SK-N-SH (cell line): ENCODE measurements around the gene CYP4F11. TPM values are rescaled to one million over a fixed set of nuclear protein-coding genes. Genes with fewer than 3 reads are reported as not detected.

ENCODE experiments used
- CTCF ChIA-PET: fragments of 300-600, 350-600 bp; formaldehyde crosslinking; extraction: SDS; loops from one replicate; lab custom pipeline; 2021; lab: Yijun Ruan, JAX
- POLR2A ChIA-PET: fragments of 350-600 bp; sonication (Branson Sonifier 250); formaldehyde crosslinking; extraction: SDS; loops from one replicate; lab custom pipeline; 2020; ENCODE audit warnings: antibody characterized with exemption, inconsistent platforms; lab: Yijun Ruan, JAX
- DNase-seq: peaks from one replicate; pipeline ENCODE4 v3.0.0; 2012
- H2AFZ ChIP-seq: fragments of 200-600 bp; sonication (generic); 2 replicates; pipeline ENCODE4 v1.8.1; 2016; ENCODE audit warnings: antibody characterized with exemption, mild to moderate bottlenecking, low read depth
- H3F3A ChIP-seq: fragments of 200-600 bp; sonication (generic); replicated peaks from 2 replicates; pipeline ENCODE3; 2016; ENCODE audit warnings: antibody characterized with exemption, mild to moderate bottlenecking; ENCODE audit not compliant: insufficient read depth
- H3K27ac ChIP-seq, 2 experiments: fragments of 200-500 bp in 1 of 2; fragments of 200-600 bp in 1 of 2; sonication (Bioruptor generic) in 1 of 2; sonication (generic), shearing (Covaris generic) in 1 of 2; 2 replicates each; pipeline versions ENCODE4 v1.5.1 to v1.6.1; 2014 to 2016; ENCODE audit warnings: low read depth in 2 of 2, inconsistent platforms in 1 of 2, low read length in 1 of 2, mild to moderate bottlenecking in 1 of 2, mixed read lengths in 1 of 2
- H3K27me3 ChIP-seq: fragments of 200-600 bp; sonication (generic), shearing (Covaris generic); 2 replicates; pipeline ENCODE4 v1.6.1; 2016; ENCODE audit warnings: mixed run types; ENCODE audit not compliant: insufficient read depth
- H3K36me3 ChIP-seq, 2 experiments: fragments of 200-500 bp in 1 of 2; fragments of 200-600 bp in 1 of 2; sonication (Bioruptor generic) in 1 of 2; sonication (generic) in 1 of 2; replicated peaks in 1 of 2; 2 replicates each; pipeline versions ENCODE3 to v1.5.1; 2014 to 2016; ENCODE audit warnings: low read length in 1 of 2, mild to moderate bottlenecking in 1 of 2; ENCODE audit not compliant: insufficient read depth in 2 of 2, control insufficient read depth in 1 of 2
- H3K4me1 ChIP-seq, 2 experiments: fragments of 200-500 bp in 1 of 2; fragments of 200-600 bp in 1 of 2; sonication (Bioruptor generic) in 1 of 2; sonication (generic), shearing (Covaris generic) in 1 of 2; 2 replicates each; pipeline versions ENCODE4 v1.5.1 to v1.6.1; 2014 to 2016; ENCODE audit warnings: low read depth in 1 of 2, low read length in 1 of 2, mixed run types in 1 of 2; ENCODE audit not compliant: insufficient read depth in 2 of 2, control insufficient read depth in 1 of 2
- H3K4me2 ChIP-seq: fragments of 200-600 bp; sonication (generic), shearing (Covaris generic); 2 replicates; pipeline ENCODE4 v1.6.1; 2017; ENCODE audit warnings: mixed run types
- H3K4me3 ChIP-seq, 2 experiments: fragments of 200-500 bp in 1 of 2; fragments of 200-600 bp in 1 of 2; sonication (Bioruptor generic) in 1 of 2; sonication (generic), shearing (Covaris generic) in 1 of 2; 2 replicates each; pipeline versions ENCODE4 v1.5.1 to v1.8.1; 2014 to 2016; ENCODE audit warnings: low read depth in 2 of 2, inconsistent platforms in 1 of 2, low read length in 1 of 2, mild to moderate bottlenecking in 1 of 2, mixed read lengths in 1 of 2, moderate library complexity in 1 of 2
- H3K79me2 ChIP-seq: fragments of 200-600 bp; sonication (generic); 2 replicates; pipeline ENCODE4 v1.8.1; 2017; ENCODE audit warnings: mild to moderate bottlenecking; ENCODE audit not compliant: insufficient read depth
- H3K9ac ChIP-seq: fragments of 200-600 bp; sonication (generic); 2 replicates; pipeline ENCODE4 v1.6.1; 2017; ENCODE audit warnings: mixed run types
- H3K9me2 ChIP-seq: fragments of 200-600 bp; sonication (generic); 2 replicates; pipeline ENCODE4 v1.6.1; 2017; ENCODE audit warnings: mixed run types
- H3K9me3 ChIP-seq: fragments of 200-600 bp; sonication (generic); 2 replicates; pipeline ENCODE4 v1.6.1; 2017; ENCODE audit warnings: mixed run types, mild to moderate bottlenecking, moderate library complexity
- H4K20me1 ChIP-seq: fragments of 200-600 bp; sonication (generic); 2 replicates; pipeline ENCODE4 v1.6.1; 2017; ENCODE audit warnings: mild to moderate bottlenecking, mixed run types; ENCODE audit not compliant: insufficient read depth
- ELF1 ChIP-seq: IDR thresholded peaks from 2 replicates; pipeline ENCODE4 v1.4.0; 2012
- FOSL2 ChIP-seq: IDR thresholded peaks from 2 replicates; pipeline ENCODE4 v1.4.0; 2012; ENCODE audit warnings: low read depth, mild to moderate bottlenecking, moderate library complexity, borderline replicate concordance
- FOXJ3 ChIP-seq: sonication (generic); formaldehyde crosslinking; IDR thresholded peaks from 2 replicates; pipeline ENCODE4 v1.5.1; 2020; ENCODE audit warnings: mild to moderate bottlenecking, missing genetic modification reagents
- GATA2 ChIP-seq: sonication (generic); formaldehyde crosslinking; IDR thresholded peaks from 2 replicates; pipeline ENCODE4 v1.5.0; 2020; ENCODE audit warnings: mild to moderate bottlenecking, missing genetic modification reagents
- JUND ChIP-seq: IDR thresholded peaks from 2 replicates; pipeline ENCODE4 v1.4.0; 2012
- NFIC ChIP-seq: IDR thresholded peaks from 2 replicates; pipeline ENCODE4 v1.4.0; 2012; ENCODE audit warnings: borderline replicate concordance
- RAD21 ChIP-seq: IDR thresholded peaks from 2 replicates; pipeline ENCODE4 v1.6.1; 2012; ENCODE audit warnings: mild to moderate bottlenecking, low read length
- SIN3A ChIP-seq: IDR thresholded peaks from 2 replicates; pipeline ENCODE4 v1.6.1; 2012; ENCODE audit warnings: low read depth, mild to moderate bottlenecking, low read length, moderate library complexity, borderline replicate concordance
- SMC3 ChIP-seq: IDR thresholded peaks from 2 replicates; pipeline ENCODE4 v1.6.1; 2012; ENCODE audit warnings: low read depth, low read length, improper control_type of control experiment
- TCF12 ChIP-seq: IDR thresholded peaks from 2 replicates; pipeline ENCODE4 v1.4.0; 2012
- WGBS: methylation state at CpG from one replicate; pipeline ENCODE4 v1.1.6; 2017; ENCODE audit warnings: low lambda C conversion rate; 5-methylcytosine and 5-hydroxymethylcytosine counted together
- polyA plus RNA-seq, 3 experiments: library from polyadenylated mRNA; depleted of rRNA; stranded (reverse); fragments of >200 nt; gene quantifications; 2 replicates each; pipeline ENCODE4 v1.2.3, GENCODE V29; 2012
- small RNA-seq, 7 experiments: library from RNA; depleted of rRNA; stranded (forward); fragments of <200 nt; gene quantifications; one replicate each; pipeline ENCODE3, GENCODE V24; 2012
- TF ChIP-seq, protein P1 (sequence below): IDR thresholded peaks from 2 replicates; pipeline ENCODE4 v1.6.1; 2012; ENCODE audit warnings: mild to moderate bottlenecking, low read depth, low read length, moderate library complexity

The CYP4F11 gene
- polyA plus RNA-seq, 1 of the 3 experiments (the other 2 are of a cell fraction) = 0.23 TPM

GRCh38 chr19:15863272-15863671, 71.1 kb downstream of the CYP4F11 start (continued):
- TF ChIP-seq, protein P1, sequence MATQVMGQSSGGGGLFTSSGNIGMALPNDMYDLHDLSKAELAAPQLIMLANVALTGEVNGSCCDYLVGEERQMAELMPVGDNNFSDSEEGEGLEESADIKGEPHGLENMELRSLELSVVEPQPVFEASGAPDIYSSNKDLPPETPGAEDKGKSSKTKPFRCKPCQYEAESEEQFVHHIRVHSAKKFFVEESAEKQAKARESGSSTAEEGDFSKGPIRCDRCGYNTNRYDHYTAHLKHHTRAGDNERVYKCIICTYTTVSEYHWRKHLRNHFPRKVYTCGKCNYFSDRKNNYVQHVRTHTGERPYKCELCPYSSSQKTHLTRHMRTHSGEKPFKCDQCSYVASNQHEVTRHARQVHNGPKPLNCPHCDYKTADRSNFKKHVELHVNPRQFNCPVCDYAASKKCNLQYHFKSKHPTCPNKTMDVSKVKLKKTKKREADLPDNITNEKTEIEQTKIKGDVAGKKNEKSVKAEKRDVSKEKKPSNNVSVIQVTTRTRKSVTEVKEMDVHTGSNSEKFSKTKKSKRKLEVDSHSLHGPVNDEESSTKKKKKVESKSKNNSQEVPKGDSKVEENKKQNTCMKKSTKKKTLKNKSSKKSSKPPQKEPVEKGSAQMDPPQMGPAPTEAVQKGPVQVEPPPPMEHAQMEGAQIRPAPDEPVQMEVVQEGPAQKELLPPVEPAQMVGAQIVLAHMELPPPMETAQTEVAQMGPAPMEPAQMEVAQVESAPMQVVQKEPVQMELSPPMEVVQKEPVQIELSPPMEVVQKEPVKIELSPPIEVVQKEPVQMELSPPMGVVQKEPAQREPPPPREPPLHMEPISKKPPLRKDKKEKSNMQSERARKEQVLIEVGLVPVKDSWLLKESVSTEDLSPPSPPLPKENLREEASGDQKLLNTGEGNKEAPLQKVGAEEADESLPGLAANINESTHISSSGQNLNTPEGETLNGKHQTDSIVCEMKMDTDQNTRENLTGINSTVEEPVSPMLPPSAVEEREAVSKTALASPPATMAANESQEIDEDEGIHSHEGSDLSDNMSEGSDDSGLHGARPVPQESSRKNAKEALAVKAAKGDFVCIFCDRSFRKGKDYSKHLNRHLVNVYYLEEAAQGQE = no peak
- no peak for TF ChIP-seq FOXJ3 (CRISPR knock-in tag)
- no peak for TF ChIP-seq NFIC
- no peak for TF ChIP-seq SMC3
- no peak for TF ChIP-seq TCF12
- no peak for TF ChIP-seq RAD21
- no peak for TF ChIP-seq JUND
- TF ChIP-seq GATA2 (CRISPR knock-in tag) = no peak

- no peak overlapping the region for H2AFZ ChIP-seq
- WGBS = 10% methylated on average over 7 of the region's 7 CpGs
- DNase-seq = no peak
- H3K4me2 ChIP-seq = no peak overlapping the region
- H3K27me3 ChIP-seq = peaks cover 55% of the 10 kb centered on the region
- ChIA-PET CTCF (no interaction called here), POLR2A (no interaction called here)
- H3K4me3 ChIP-seq = no peak overlapping the region
- H3K27ac ChIP-seq = no peak overlapping the region
- no peaks in the 10 kb centered on the region for H3K79me2 ChIP-seq
- no peaks in the 10 kb centered on the region for H3F3A ChIP-seq
- H3K4me1 ChIP-seq = no peaks in the 10 kb centered on the region
- H3K36me3 ChIP-seq = no peaks in the 10 kb centered on the region
- no peak overlapping the region for H3K9ac ChIP-seq
- no peaks in the 10 kb centered on the region for H3K9me3 ChIP-seq
- no peaks in the 10 kb centered on the region for H4K20me1 ChIP-seq
- no peaks in the 10 kb centered on the region for H3K9me2 ChIP-seq
- TF ChIP-seq FOSL2 (no peak), ELF1 (no peak), SIN3A (no peak), GATA2 (CRISPR knock-in tag) (no peak)
Observed at GRCh38 chr19:15862444-15862843, 71.9 kb downstream of the CYP4F11 start.

Small RNA genes within 50 kb of the gene (small RNA-seq; reads per million reads assigned to genes)
- gene CYP4F36P = 0 reads per million in 7 experiments

Other genes starting within 250 kb of the CYP4F11 start
- not detected in 2 replicates for gene OR10H2, start 206.5 kb downstream of the CYP4F11 start, polyA plus RNA-seq (2012; rRNA removed)
- gene OR10H3, start 196.5 kb downstream of the CYP4F11 start, polyA plus RNA-seq (2012; rRNA removed) = not detected in 2 replicates
- not detected in 2 replicates for gene OR10H5, start 146.9 kb downstream of the CYP4F11 start, polyA plus RNA-seq (2012; rRNA removed)
- gene OR10H1, start 118.9 kb downstream of the CYP4F11 start, polyA plus RNA-seq (2012; rRNA removed) = not detected in 2 replicates
- 0.11 TPM in 1 of 2 replicates, not detected in the other for gene CYP4F2, start 36.5 kb downstream of the CYP4F11 start, polyA plus RNA-seq (2012; rRNA removed)
- gene OR10H4, start 14.5 kb upstream of the CYP4F11 start, polyA plus RNA-seq (2012; rRNA removed) = not detected in 2 replicates
- 415 and 440 TPM in 2 replicates for gene TPM4, start 142.0 kb upstream of the CYP4F11 start, polyA plus RNA-seq (2012; rRNA removed)
- 55.2 and 58.0 TPM in 2 replicates for gene RAB8A, start 177.4 kb upstream of the CYP4F11 start, polyA plus RNA-seq (2012; rRNA removed)
- gene HSH2D, start 209.2 kb upstream of the CYP4F11 start, polyA plus RNA-seq (2012; rRNA removed) = not detected in 2 replicates
- gene CIB3, start 239.0 kb upstream of the CYP4F11 start, polyA plus RNA-seq (2012; rRNA removed) = not detected in 2 replicates